Activated CD8-positive, alpha-beta memory T cell treated with anti-CD3 and anti-CD28 coated beads for 1 hour (primary cell): ENCODE measurements around the gene FAM163B.
A peak's percentile ranks its signal among the peaks of the same experiment; 100 is the strongest.

Source experiments
- DNase-seq, 2 donors: peaks; one replicate each; pipeline ENCODE4 v3.0.0-alpha.2; 2020; ENCODE audit warnings: low read depth in 1 of 2; ENCODE audit errors: extremely low read depth in 1 of 2

The FAM163B gene

DNA sequence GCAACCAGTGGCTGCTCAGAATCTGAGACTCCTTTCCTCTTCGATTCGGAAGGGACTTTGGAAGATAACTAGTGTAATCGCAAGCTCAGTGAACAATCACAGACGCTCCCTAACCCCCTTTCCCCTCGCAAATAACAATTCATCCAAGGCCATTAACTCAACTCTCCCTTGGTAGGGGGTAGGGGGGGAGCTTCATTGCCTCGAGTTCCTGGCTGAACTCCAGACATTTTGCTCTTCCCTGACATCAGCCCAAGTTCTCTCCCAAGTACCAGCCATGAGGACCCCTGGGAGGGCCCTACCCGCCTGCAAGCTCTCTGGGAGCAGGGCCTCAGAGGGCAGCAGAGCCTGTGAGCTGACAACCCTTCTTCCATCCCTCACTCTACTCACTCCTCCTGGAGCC lies 8.4 kb downstream of the FAM163B start:
- no peak for DNase-seq

GRCh38 chr9:133599470-133600173 lies 9.6 kb downstream of the FAM163B start:
- DNase-seq: no peak

GRCh38 chr9:133598978-133599377 lies 10.2 kb downstream of the FAM163B start:
- no peak for DNase-seq

DNA sequence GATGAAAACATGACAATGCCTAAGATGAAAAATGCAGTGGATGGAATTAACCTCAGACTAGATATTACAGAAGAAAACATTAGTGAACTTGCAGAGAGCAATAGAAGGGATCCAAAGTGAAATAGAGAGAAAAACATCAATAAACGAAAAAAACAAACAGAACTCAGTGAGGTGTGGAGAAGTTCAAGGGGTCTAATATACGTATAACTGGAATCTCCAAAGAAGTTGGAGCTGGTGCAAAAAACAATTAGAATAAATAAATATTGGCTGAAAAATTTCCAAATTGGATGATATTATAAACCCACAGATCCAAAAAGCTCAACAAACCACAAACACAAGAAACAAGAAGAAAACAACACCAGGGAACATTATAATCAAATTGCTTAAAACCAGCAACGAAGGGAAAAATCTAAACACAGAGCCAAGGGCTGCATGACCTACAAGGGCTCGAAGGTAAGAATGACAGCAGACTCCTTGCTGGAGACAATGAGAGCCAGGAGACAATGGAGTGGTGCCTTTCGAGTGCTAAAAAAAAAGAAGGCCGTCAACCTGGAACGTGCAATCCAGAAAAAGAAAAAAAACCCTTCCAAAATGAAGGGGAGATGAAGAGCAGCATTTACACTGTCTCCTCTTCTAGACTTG lies 11.8 kb downstream of the FAM163B start:
- no peak for DNase-seq

- no peak for DNase-seq
Measured at GRCh38 chr9:133595910-133596309, 13.3 kb downstream of the FAM163B start.

DNA sequence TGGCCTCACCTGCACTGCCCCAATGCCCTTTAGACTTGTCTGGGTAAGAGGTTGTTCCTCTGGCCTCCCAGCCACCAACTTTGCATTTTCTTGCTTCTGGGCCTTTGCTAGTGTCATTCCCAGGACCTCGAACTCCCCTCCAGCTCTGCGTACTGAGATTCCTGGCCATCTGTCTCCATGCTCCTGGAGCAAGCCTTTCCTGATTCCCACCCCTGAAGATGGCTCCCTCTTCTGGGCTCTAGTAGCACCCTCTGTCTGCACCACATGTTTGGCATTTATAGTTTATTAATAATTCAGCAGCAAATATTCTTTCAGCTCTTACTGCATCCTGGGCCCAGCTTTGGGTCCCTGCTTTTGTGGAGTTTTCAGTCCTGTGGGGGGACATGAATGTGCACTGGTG lies 14.9 kb downstream of the FAM163B start:
- no peak for DNase-seq

GRCh38 chr9:133593587-133594253 lies 15.5 kb downstream of the FAM163B start:
- DNase-seq: no peak

GRCh38 chr9:133592731-133593409 lies 16.3 kb downstream of the FAM163B start:
- no peak for DNase-seq

DNA sequence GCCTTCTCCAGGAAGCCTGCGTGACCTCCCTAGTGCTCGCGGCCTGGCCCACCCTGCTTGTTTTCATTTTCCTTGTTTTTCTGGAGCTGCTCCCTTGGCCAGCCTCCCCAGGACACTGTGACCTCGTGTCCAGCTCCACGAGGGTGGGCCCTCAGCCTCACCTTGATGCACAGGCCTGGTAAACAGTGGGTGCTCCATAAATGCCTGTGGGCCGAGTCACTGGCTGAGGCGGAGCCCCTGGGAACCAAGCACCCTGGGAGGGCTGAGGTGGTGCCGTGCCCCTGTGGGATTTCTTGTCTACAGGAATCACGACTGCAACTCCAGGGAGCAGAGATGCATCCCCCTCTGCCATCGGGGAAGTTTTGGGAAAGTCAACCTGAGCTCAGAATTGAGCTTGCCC lies 17.2 kb downstream of the FAM163B start:
- DNase-seq: no peak

DNA sequence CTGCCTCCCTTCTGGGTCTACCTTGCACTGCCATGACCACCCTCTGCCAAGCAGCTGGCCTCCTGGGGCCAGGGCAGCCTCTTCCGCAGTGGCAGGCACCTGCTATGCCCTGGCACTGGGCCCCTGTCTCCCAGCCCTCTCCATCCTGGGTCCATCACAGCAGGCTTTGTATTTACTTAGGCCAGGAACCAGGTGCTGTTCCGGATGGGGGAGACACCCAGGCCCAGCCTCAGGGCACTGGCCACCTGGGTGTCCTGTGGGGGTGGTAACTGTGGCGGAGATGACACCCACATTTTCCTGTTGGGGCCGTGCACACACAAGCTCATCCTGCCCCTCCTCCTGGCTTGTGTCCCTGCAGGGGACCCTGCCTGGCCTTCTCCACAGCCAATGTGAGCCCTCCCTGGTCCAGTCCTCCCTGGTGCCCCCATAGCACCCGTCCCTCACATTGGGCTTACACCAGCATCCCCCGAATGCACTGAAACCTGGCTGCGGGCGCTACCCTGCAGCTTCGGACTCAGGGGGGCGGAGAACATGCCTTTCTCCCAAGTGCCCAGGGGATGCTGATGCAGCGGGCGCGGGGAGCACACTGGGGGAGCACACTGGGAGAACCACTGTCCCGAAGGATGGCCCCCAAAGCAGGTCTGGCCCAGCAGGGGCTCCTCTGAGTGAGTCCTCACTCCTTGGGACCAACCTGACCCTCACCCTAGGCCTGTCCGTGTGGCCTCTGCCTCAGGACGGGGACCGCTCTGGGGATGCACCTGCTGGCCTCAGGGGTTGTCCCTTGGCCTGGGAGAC lies 17.9 kb downstream of the FAM163B start:
- no peak for DNase-seq

- no peak for DNase-seq
Measured at GRCh38 chr9:133590231-133590855, 18.8 kb downstream of the FAM163B start.

DNA sequence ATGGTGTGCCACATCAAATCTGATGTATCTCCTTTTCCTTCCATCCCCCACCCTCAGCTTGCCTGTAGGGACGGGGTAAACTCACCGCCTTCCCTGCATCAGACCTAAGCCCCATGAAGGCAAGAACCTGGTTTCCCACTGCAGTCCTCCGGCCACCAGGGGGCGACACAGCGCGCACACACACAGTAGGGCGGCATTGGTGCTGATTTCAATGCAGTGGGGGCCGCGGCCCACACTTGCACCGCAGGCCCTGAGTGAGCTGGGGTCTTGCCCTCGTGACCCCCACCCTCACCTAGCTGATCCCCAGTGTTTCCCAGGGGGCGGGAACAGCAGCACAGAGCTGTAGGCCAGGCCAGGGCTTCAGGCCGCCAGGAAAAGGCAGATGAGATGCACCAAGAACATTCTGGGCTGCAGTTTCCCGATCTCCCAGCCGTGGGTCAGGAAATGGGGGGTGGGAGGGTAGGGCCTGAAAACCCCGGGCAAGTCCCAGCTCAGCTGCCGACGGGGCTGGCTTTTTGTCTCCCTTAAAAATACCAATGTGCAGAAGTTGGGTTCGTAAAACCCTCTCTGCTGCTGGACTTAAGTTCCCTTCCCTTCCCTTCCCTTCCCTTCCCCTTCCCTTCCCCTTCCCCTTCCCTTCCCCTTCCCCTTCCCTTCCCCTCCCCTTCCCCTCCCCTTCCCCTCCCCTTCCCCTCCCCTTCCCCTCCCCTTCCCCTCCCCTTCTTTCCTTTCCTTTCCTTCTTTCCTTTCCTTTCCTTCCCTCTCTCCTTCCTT lies 19.5 kb downstream of the FAM163B start:
- peak in 1 of 2 donors; percentile 8 for DNase-seq

GRCh38 chr9:133587466-133587865 lies 21.7 kb downstream of the FAM163B start:
- no peak for DNase-seq

- DNase-seq: no peak
Measured at GRCh38 chr9:133587051-133587450, 22.1 kb downstream of the FAM163B start.

DNA sequence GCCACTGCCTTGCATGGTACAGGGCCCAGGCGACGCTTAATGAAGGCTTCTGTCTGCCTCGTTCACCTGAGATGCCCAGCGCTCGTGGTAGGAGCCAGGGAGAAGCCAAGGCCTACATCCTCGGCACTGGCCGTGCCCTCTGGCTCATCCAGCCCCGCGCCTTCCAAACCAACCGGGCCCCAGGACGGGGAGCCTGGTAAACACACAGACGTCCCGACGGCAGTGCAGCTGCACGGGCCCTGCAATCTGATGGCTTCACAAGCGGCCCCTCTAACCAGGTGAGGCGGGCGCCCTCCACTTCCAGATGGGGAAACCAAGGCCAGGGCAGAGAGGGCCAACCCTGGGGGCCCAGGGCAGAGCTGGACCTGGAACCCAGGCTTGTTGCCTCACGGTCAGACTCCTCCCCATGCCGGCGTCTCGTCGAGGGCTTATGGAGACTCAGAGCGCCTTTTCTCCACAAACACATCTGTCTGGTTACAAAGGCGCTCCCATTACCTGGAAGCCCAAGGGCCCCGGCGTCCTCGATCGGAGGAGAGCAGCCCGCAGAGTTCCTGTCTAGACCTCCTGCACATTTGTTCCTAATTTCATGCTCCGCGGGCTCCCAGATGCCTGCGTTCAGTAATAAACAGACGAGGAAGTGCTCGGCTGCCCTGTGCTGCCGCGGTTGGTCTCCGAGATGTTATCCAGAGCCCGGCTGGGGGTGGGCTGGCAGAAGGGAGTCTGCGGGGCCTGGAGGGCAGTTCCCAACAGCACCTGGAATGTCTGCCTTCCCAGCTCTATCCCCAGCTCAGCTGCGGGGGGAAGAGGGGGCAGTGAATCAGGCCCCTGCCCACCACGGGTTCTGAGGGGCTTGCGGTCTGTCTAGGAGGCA lies 23.5 kb downstream of the FAM163B start:
- DNase-seq: no peak

DNA sequence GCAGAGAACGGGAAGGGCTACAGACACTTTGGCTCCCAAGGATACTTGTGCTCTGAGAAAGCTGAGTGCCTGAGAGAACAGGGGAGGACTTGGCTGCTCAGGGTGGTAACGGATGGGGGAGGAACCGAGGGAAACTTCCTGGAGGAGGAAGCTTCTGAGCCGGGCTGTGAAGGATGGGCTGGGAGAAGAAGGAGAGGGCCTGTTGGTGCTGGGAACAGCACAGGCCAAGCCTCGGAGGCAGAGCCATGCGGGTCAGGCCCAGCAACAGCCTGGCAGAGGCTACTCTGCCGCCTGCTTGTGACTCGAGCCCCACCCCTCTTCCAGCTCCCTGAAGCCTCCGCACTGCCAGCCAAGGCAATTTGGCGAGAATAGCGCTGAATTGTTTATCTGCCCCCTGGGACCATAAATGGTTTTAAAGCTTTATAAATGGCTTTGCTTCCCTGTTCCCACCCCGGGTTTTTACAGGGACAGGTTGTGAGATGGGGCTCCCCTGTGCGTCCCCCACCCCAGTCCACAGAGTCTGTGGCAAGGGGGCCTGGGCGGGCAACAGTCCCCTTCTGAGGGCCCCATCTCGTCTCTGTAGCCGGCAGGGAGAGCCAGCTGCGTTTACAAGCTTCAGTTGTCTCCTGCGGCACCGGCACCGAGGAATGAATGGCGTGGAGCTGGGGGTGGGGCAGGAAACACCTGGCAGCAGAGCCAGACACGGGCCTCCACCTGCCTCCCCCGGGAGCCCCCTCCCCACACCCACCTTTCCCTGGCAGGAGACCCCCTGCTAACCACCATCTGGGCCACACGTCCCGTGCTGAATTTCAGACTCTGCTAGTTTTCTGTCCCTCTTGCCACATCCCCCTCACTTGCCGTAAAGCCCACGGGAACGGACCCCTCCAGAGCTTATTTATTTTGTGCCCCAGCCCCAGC lies 24.4 kb downstream of the FAM163B start:
- DNase-seq: no peak

DNA sequence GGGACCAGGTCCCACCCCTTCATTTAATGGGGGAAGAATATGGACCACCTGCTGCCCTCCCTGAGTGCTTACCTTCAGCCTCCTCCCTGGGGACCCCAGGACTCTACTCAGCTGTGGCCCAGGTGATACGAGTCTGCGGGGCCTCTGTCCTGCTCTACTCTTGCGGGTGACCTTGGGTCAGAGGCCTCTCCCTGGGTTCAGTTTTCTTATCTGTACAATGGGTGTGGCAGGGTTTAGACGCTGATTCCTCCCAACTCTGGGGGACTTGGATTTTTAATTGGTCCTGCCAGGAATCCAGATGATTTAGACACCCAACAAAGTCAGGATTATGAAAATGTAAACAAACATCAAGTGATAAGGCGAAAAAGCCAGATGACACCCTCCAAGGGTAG lies 25.0 kb downstream of the FAM163B start:
- DNase-seq: no peak

DNA sequence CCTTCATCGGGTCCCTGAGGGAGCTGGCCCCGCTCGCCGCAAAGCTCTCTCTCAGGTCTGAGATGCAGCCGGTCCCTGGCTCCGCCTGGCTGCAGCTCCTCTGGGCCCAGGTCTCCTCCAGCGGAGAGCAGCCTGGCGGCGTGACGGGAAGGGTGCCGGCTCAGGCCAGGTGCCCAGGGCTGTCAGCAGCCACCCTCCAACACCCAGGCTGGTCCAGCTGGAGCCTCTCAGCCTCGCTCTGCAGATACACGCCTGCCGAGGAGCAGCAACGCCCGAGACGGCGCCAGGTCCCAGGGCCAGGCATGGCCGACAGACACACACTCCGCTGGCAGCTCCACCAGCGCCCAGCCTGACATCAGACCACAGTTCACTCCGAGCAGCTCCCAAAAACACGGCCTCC lies 25.6 kb downstream of the FAM163B start:
- DNase-seq: no peak
